Lower leg skin (tissue), 3 donors: ENCODE measurements around the gene DSCAML1.

Experiments used
- POLR2A ChIP-seq, 2 donors: fragments of 450-650 bp; IDR thresholded peaks; one replicate each; pipeline ENCODE4 v1.6.1; 2016 to 2017; ENCODE audit warnings: antibody characterized with exemption in 2 of 2, mild to moderate bottlenecking in 1 of 2, moderate library complexity in 1 of 2
- TF ChIP-seq, protein P1 (sequence below), 3 donors: fragments of 450-650 bp; IDR thresholded peaks; one replicate each; pipeline ENCODE4 v1.5.1; 2016; ENCODE audit warnings: antibody characterized with exemption in 3 of 3, mild to moderate bottlenecking in 3 of 3, moderate library complexity in 2 of 3

DNA sequence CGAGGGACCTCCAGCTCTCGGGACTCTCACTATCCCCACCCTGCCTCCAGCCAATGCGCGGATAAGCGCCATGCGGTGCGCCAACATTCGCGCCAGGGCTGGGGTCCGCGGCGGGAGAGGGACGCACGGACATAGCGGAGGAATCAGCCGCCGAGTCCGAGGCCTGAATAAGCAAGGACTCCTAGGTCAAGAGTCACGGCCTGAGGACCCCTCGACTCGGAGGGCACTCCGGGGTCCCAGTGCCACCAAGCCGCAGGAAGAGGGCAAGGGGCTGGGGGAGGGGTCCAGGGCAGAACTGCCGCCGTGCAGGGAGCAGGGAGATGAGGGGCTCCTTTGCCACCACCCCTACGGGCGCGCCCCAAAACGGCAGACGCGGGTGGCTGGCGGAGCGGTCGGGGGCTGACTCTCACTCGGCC, 552 bp downstream of the DSCAML1 start:
- TF ChIP-seq, protein P1, sequence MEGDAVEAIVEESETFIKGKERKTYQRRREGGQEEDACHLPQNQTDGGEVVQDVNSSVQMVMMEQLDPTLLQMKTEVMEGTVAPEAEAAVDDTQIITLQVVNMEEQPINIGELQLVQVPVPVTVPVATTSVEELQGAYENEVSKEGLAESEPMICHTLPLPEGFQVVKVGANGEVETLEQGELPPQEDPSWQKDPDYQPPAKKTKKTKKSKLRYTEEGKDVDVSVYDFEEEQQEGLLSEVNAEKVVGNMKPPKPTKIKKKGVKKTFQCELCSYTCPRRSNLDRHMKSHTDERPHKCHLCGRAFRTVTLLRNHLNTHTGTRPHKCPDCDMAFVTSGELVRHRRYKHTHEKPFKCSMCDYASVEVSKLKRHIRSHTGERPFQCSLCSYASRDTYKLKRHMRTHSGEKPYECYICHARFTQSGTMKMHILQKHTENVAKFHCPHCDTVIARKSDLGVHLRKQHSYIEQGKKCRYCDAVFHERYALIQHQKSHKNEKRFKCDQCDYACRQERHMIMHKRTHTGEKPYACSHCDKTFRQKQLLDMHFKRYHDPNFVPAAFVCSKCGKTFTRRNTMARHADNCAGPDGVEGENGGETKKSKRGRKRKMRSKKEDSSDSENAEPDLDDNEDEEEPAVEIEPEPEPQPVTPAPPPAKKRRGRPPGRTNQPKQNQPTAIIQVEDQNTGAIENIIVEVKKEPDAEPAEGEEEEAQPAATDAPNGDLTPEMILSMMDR (IDR thresholded peaks at IDR 0.05): no peak
- TF ChIP-seq POLR2A (IDR thresholded peaks at IDR 0.05): no peak
